Measurements from ENCODE around the gene CYP4F8. TPM values are rescaled to one million over a fixed set of nuclear protein-coding genes. Genes with fewer than 3 reads are reported as not detected.
"Not testable (repeated sequence)": the region's sequence is repeated elsewhere in the genome, so short reads cannot be mapped to it uniquely, and the experiment has no call there.

The CYP4F8 gene
- not detected for polyA plus RNA-seq

GRCh38 chr19:15614507-15615379 lies at the start of gene CYP4F8:
TSS of gene CYP4F8 (plus strand) at chr19:15615218. CDS start at chr19:15615617, 399 bp downstream.
- no peak within 1 kb of the TSS for H3K27ac ChIP-seq (ENCODE audit: low read depth, low read length)
- 29 to 56% (median 46%) methylated on average over 8 of the region's 8 CpGs for WGBS, 3 donors

GRCh38 chr19:15570420-15570819 lies 44.6 kb upstream of the CYP4F8 start:
- H3K27ac ChIP-seq (ENCODE audit: low read depth, low read length), result no peak overlapping the region
- 64 to 88% (median 79%) methylated on average over 3 of the region's 3 CpGs for WGBS, 3 donors

GRCh38 chr19:15575406-15575805 lies 39.6 kb upstream of the CYP4F8 start:
- no peak overlapping the region for H3K27ac ChIP-seq (ENCODE audit: low read depth, low read length)
- WGBS, 3 donors, result 49 to 66% (median 64%) methylated on average over 5 to 6 of the region's 6 CpGs

GRCh38 chr19:15576526-15577156 lies 38.4 kb upstream of the CYP4F8 start:
- no peak overlapping the region for H3K27ac ChIP-seq (ENCODE audit: low read depth, low read length)
- WGBS, 3 donors, result 75 to 78% (median 77%) methylated on average over 12 of the region's 12 CpGs

- 67 to 75% (median 74%) methylated on average over 6 of the region's 6 CpGs for WGBS, 3 donors
- no peak overlapping the region for H3K27ac ChIP-seq (ENCODE audit: low read depth, low read length)
Observed at GRCh38 chr19:15577184-15577771, 37.7 kb upstream of the CYP4F8 start.

GRCh38 chr19:15583346-15583745 lies 31.7 kb upstream of the CYP4F8 start:
- H3K27ac ChIP-seq (ENCODE audit: low read depth, low read length), result no peak overlapping the region
- 74 to 86% (median 79%) methylated on average over 11 to 12 of the region's 12 CpGs for WGBS, 3 donors

GRCh38 chr19:15584095-15584494 lies 30.9 kb upstream of the CYP4F8 start:
- no peak overlapping the region for H3K27ac ChIP-seq (ENCODE audit: low read depth, low read length)
- 31 to 44% (median 38%) methylated on average over 10 of the region's 10 CpGs for WGBS, 3 donors

- 7 to 9% (median 8%) methylated on average over 35 of the region's 35 CpGs for WGBS, 3 donors
- no peak overlapping the region for H3K27ac ChIP-seq (ENCODE audit: low read depth, low read length)
Observed at GRCh38 chr19:15584541-15585115, 30.4 kb upstream of the CYP4F8 start.

- H3K27ac ChIP-seq (ENCODE audit: low read depth, low read length), result no peak overlapping the region
- WGBS, 3 donors, result 46 to 80% (median 56%) methylated on average over 9 of the region's 9 CpGs
Observed at GRCh38 chr19:15587663-15588062, 27.4 kb upstream of the CYP4F8 start.

GRCh38 chr19:15588265-15588664 lies 26.8 kb upstream of the CYP4F8 start:
- no peak overlapping the region for H3K27ac ChIP-seq (ENCODE audit: low read depth, low read length)
- WGBS, 3 donors, result 53 to 67% (median 63%) methylated on average over 1 of the region's 1 CpG

GRCh38 chr19:15589760-15590451 lies 25.1 kb upstream of the CYP4F8 start:
- 71 to 84% (median 71%) methylated on average over 5 of the region's 5 CpGs for WGBS, 3 donors
- no peak overlapping the region for H3K27ac ChIP-seq (ENCODE audit: low read depth, low read length)

- no peak overlapping the region for H3K27ac ChIP-seq (ENCODE audit: low read depth, low read length)
- 56 to 81% (median 65%) methylated on average over 4 of the region's 4 CpGs for WGBS, 3 donors
Observed at GRCh38 chr19:15591796-15592195, 23.2 kb upstream of the CYP4F8 start.

GRCh38 chr19:15592506-15592905 lies 22.5 kb upstream of the CYP4F8 start:
- H3K27ac ChIP-seq (ENCODE audit: low read depth, low read length), result not testable (repeated sequence)
- 20 to 29% (median 23%) methylated on average over 3 to 5 of the region's 5 CpGs for WGBS, 3 donors

GRCh38 chr19:15593766-15594165 lies 21.3 kb upstream of the CYP4F8 start:
- 30 to 56% (median 40%) methylated on average over 2 to 4 of the region's 4 CpGs for WGBS, 3 donors

GRCh38 chr19:15595069-15595468 lies 19.9 kb upstream of the CYP4F8 start:
- WGBS, 3 donors, result 16 to 42% (median 30%) methylated on average over 6 of the region's 6 CpGs

More at GRCh38 chr19:15593766-15594165, 21.3 kb upstream of the CYP4F8 start:
- H3K27ac ChIP-seq (ENCODE audit: low read depth, low read length), result not testable (repeated sequence)

GRCh38 chr19:15607978-15608925 lies 6.8 kb upstream of the CYP4F8 start:
- 82 to 90% (median 87%) methylated on average over 25 to 27 of the region's 27 CpGs for WGBS, 3 donors
- H3K27ac ChIP-seq (ENCODE audit: low read depth, low read length), result not testable (repeated sequence)

More at GRCh38 chr19:15595069-15595468, 19.9 kb upstream of the CYP4F8 start:
- H3K27ac ChIP-seq (ENCODE audit: low read depth, low read length), result no peak overlapping the region

- 78 to 84% (median 83%) methylated on average over 8 of the region's 8 CpGs for WGBS, 3 donors
Observed at GRCh38 chr19:15609261-15609660, 5.8 kb upstream of the CYP4F8 start.

More at GRCh38 chr19:15609261-15609660, 5.8 kb upstream of the CYP4F8 start:
- no peak overlapping the region for H3K27ac ChIP-seq (ENCODE audit: low read depth, low read length)
